NCI-H146 treated with DMSO at 0.1 percent for 48 hours (cell line): ENCODE measurements around the gene SYTL3.
A peak's percentile ranks its signal among the peaks of the same experiment; 100 is the strongest.
"Not testable (repeated sequence)": the region's sequence is repeated elsewhere in the genome, so short reads cannot be mapped to it uniquely, and the experiment has no call there.

Experiments
- DNase-seq: peaks from one replicate; lab custom pipeline; 2025; ENCODE audit not compliant: unreplicated experiment; lab: John Stamatoyannopoulos, UW

SYTL3 gene, protein sequence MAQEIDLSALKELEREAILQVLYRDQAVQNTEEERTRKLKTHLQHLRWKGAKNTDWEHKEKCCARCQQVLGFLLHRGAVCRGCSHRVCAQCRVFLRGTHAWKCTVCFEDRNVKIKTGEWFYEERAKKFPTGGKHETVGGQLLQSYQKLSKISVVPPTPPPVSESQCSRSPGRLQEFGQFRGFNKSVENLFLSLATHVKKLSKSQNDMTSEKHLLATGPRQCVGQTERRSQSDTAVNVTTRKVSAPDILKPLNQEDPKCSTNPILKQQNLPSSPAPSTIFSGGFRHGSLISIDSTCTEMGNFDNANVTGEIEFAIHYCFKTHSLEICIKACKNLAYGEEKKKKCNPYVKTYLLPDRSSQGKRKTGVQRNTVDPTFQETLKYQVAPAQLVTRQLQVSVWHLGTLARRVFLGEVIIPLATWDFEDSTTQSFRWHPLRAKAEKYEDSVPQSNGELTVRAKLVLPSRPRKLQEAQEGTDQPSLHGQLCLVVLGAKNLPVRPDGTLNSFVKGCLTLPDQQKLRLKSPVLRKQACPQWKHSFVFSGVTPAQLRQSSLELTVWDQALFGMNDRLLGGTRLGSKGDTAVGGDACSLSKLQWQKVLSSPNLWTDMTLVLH

DNA sequence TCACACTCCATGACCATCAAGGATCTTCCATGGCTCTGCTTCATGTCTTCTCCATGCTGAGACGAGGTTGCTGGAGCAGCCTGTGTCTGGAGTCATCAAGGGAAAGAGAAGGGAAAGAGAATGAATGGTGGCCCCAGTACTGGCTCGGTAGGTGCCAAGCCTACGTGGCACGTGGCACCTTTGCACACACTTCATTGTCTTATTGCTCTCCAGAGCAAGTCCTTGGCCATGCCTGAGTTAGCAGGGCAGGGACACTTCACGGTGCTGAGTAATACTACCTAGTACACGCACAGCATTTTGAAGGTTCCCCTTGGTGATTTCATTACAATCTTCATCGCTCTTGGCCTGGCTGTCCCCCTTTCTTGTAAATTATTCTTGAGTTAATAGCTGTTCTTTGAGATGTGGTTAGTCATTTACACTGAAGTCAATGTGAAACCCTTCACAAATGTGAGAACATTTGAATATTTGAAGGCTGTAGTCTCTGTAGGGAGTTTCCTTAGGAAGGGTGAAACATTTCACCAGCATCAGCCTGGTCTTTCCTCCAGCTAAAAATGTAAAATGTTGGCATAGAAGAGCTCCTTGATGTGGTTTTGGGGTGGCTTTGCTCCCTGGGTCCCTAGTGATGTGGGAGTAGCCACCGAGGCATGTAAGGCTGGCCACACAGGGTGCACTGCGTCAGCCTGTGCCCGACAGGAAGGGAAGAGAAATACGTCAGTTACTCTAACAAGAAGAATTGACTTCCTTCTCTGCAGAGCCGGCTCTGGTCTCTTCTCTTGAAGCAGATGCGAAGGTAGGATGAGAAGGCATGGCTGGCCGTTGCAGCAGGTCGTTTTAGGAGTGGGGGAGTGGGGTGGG, at the start of gene SYTL3:
Gene SYTL3, plus strand, starts transcription at position 766 of the 855 bp plus-strand sequence. CDS start 13,215 bp downstream, outside the sequence.
- DNase-seq: no peak

DNA sequence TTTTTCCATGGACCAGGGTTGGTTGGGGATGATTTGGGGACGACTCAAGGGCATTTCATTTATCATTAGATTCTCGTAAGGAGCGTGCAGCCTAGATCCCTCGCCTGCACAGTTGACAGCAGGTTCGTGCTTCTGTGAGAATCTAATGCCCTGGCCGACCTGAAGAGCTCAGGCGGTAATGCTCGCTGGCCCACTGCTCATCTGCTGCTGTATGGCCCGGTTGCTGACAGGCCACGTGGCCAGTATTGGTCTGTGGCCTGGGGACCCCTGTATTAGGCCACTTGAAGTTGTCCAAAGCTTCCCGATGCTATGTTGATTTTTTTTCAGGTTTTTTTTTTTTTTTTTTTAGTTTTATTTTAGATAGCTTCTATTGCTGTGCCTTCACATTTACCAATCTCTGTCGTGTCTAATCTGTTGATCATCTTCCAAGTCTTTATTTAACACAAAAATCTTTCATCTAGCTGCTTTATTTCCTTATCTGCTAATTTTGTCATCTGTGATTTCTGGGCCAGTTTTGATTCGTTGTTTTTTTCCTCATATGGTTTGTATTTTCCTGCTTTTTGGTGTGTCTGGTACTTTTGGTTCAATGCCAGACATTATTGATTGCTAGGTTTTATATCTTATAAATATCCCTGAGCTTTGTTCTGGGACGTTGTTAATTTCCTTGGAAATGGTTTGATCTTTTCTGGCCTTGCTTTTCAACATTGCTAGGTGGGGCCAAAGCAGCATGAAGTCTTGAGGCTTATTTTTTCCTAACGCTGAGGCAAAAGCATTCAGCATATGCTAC, 46.4 kb upstream of the SYTL3 start:
- DNase-seq: no peak

DNA sequence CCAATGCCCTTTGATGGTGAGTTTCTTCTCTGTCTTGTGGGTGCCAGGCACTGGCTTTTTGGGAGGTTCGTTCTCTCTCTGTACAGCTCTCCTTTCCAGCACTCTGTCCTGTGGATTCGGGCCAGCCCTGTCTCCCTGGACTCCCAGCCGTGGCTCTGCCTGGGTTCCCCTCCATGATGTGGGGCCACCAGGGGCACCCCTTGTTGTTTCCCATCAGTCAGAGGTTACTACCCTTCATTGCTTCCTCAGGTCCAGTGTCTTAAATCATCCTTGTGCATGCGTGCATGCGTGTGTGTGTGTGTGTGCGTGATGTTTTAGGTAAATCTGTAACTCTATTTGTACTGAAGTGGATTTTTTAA, 45.8 kb upstream of the SYTL3 start:
- DNase-seq: no peak

DNA sequence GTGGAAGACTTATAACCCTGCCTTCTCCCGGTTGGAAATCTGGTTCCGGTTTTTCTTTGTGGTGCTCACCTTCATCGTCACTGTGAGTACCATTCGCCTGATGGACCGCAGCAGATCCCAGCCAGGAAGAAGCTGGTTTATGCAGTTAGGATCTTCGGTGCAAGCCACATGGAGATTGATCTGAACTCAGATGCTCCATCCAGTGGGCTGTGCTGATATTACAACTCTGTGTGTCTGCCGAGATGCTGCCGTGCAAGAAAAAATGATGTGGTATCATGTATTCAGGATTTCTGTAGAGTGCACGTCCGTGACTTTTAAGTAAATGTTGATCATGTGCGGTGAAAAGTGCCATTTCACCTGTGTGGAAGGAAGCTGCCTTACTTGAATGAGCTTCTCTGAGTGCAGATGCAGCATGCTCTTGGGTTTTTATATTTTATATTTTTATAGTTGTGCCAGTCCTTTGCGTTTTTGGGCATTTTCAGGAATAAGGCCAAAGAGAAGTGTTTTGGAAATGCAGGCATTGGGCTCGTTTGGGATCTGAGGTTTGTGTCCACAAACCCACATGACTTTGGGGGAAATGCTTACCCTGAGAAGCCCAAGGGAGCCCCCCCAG, 44.5 kb upstream of the SYTL3 start:
- DNase-seq: peak; percentile 59

DNA sequence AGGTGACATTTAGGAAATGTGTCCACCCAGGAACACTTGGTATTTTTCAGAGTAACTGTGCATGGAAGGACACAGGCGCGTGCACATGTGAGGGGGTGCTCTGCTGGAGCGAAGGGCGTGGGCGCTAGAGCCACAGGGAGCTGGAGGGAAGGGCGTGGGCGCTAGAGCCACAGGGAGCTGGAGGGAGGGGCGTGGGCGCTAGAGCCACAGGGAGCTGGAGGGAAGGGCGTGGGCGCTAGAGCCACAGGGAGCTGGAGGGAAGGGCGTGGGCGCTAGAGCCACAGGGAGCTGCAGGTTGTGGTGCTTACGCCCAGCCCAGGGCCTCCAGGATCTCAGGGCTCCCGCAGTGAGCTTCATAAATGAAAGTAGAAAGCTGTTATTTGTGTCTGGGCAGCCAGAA, 43.8 kb upstream of the SYTL3 start:
- not testable (repeated sequence) for DNase-seq

DNA sequence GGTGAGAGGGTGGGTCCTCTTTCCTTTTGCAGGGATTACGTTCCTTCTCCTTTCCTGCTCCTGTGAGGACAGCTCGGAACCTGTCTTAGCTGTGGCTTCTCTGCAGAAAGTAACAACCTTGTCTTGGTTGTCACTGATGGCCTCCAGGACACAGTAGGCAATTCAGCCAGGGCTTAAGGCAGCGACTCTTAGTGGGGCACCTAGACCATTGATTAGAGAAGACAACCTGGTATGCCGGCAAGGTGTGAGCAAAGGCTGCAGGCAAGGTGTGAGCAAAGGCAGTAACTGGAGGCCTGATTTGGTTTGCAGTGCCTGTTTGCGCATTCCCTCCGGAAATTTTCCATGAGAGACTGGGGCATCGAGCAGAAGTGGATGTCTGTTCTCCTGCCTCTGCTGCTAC, 42.9 kb upstream of the SYTL3 start:
- no peak for DNase-seq

DNA sequence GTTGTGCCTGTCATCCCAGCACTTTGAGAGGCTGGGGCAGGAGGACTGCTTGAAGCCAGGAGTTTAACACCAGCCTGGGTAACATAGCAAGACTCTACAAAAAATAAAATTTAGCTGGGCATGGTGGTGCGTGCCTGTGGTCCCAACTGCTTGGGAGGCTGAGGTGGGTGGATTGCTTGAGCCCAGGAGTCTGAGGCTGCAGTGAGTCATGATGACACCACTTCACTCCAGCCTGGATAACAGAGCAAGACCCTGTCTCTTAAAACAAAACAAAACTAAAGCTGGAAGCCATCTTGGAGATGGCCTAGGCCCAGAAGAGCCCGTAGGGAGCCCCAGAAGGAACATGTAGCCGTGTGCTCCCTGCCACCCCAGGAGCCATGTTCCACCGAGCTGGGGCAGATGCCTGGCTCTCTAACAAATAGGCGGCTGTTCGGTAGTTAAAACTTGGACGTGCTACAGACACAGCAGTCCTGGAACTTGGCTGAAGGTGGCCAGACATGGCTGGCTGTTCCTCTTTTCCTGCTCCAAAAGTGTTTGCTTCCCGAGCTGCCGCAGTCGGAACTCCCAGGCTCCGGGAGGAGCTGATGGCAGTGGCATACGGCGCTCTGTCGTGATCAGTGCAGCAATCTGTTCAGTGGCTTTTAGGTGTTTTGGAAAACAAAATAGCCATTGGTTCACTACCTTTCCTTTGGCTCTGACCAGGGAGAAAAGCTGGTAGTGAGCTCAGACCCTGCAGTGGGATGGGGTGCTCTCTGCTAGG, 42.3 kb upstream of the SYTL3 start:
- no peak for DNase-seq

DNA sequence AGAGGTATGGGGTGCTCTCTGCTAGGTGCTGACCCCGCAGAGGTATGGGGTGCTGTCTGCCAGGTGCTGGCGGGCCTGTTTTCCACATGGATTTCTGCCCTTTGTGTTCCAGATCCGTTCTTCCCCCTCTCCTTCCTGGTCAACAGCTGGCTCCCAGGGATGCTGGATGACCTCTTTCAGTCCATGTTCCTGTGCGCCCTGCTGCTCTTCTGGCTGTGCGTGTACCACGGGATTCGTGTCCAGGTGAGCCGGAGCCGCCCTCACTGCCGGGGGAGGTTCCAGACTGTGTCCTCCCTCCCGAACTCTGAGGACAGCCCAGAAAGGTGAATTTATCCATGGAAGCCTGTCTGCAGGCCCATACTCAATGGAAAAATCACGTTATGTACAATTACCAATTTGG, 41.6 kb upstream of the SYTL3 start:
- DNase-seq: no peak

DNA sequence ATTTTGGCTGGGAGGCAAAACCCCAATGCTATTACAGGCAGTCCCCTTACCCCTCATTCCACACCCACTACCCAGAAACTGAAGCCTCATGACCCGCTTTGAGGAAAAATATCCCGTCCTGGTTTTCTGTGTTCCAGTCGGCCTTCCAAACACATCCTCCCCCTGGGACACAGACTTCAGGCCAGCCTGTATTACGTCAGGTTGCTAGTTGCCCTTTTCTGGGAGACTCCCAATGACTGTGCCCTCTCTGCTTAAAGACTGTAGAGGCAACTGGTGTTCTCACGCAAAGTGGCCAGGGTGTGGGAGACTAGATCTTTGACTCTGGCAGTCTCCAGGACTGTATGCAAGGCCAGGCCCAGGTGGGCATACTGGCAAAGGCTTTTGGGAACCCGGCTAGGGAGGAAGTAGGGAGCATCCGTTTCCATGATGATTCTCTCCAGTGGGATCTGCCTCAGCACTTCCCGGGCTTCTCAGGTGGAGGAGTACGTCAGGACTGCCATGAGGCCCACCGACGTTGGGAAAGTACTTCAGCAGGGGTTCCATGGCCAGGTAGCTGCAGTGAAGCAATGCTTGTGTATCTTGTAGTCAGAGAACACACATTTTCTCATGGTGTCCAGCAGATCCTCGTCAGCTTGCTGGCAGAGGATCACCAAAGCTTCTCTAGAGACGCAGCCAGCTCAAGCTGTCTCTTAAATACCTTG, 40.2 kb upstream of the SYTL3 start:
- no peak for DNase-seq

DNA sequence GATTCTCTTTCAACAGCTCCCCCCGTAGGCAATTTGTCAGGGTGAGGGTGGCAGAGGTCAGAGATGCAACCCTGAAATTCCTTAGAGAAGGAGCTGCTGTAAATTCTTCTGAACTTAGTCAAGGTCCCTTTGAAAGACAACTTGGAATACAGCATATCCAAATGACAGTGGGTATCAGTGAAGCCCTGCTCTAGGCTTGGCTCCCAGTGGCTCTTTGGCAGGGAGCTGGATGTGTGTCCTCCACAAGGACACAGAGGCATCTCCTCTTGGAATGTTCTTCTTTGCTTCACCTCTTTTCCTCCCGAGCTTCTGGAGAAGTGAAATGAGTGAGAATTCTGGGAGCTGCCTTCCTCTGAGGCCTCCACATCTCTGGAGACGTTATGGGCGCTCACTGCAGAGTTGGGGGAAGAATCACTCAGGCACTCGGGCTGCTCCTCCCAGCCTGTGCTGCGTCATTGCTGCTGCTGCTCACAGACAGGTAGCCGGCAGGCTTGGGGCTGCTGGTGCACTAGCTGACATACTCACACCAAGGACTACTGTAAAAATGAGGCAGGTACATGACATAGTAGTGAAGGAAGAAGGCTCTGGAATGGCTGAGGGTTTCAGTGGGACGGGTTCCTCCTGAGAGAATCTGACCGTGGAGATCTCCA, 39.4 kb upstream of the SYTL3 start:
- DNase-seq: no peak

DNA sequence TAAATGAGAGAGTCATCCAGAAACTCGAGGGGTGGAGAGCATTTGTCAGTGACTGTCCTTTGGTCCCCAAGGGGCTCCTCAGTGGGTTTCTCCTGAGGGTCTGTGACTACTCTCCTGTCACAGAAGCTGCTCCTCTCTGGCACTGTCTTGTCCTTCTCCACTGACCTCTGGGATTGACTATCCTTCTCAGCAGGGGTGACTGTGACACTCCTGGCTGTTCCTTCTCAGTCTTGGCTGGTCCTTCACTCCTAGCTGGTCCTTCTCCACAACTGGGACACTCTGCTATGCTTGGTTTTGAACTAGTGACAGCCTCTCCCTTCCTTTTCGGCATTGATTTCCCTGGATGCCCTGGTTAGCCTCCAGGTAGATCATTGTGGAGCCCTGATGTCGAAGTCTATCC, 38.8 kb upstream of the SYTL3 start:
- no peak for DNase-seq

DNA sequence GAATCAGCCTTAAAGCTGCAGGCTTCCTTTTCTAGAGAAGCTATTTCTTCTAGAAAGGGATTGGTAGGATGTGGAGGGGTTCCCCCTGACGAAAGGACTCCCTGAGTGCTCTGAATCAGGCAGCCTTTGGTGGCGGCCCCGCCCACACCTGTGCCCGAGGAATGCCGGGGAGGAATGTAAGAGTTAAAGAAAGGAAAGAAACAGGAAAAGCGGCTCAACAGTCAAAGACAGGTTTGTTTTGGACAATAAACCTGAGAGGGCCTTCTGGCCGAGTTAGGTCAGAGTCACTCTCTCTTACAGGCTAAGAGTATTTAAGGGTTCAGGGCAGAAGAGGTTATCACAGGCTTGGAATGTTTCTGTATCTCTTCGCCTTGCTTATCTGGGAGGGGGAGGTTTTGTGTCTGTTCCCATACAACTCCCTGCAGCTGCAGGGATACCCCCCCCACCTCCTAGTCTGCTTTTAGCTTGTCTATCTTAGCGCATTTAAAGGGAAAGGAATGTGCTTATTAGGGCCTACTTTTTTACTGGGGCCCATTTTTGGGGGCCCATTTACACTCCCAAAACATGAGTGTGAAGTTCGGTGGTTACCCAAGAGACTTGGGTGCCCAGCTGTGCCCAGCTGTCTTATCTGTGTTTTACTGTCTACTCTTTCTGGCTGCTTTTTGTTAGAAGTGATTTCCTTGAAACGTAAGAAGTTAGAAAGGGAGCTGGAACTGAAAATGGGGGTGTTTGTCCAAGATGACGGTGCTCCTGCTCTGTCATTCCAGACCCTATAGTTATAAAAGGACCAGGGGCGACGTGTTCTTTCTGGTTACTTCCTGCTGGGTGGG, 38.1 kb upstream of the SYTL3 start:
- no peak for DNase-seq

DNA sequence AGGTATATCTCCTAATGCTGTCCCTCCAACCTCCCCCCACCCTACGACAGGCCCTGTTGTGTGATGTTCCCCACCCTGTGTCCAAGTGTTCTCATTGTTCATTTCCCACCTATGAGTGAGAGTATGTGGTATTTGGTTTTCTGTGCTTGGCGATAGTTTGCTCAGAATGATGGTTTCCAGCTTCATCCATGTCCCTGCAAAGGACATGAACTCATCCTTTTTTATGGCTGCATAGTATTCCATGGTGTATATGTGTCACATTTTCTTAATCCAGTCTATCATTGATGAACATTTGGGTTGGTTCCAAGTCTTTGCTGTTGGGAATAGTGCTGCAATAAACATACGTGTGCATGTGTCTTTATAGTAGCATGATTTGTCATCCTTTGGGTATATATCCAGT, 35.2 kb upstream of the SYTL3 start:
- DNase-seq: not testable (repeated sequence)

DNA sequence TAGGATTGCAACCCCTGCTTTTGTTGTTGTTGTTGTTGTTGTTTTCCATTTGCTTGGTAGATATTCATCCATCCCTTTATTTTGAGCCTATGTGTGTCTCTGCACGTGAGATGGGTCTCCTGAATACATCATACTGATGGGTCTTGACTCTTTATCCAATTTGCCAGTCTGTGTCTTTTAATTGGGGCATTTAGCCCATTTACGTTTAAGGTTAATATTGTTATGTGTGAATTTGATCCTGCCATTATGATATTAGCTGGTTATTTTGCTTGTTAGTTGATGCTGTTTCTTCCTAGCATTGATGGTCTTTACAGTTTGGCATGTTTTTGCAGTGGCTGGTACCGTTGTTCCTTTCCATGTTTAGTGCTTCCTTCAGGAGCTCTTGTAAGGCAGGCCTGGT, 31.6 kb upstream of the SYTL3 start:
- DNase-seq: not testable (repeated sequence)

DNA sequence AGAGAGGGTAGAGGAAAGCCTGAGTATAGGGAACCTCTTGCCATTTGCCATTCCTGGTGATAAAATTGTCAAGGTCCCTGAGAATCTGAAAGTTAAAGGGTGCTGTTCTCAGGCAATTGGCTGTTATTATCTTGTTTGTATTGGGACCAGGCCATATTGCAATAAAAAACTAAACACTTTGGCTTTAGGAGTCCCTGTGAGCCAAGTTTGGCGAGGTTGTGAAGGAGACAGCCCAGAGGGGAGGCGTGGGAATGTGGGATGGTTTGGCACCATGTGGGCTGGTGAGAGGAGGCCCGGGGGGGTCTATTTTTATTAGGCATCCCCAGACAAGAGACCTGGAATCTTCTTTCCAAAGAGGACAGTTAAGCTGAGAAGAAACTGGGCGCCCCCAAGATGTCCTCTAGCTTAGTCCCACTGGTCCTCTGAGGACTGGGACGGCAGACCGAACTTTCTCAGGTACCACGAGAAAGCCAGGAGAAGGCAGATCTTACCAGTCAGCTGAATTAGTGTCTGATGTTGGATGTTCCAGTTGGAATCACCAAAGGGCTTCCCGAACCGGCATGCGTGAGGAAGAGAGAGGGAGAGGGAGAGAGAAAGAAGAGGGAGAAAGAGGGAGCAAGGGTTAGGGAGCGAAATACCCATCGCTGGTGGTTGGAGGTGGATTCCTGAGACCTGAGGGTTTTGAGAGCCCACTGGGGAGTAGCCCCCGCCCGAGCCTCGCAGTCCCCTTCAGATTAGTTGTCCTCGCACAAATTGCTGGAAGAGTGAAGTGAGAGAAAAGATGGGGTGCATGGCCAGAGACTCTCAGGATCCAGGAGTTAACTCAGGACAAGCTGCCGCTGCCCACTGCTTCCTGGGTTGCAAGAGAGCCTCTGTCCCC, 29.7 kb upstream of the SYTL3 start:
- DNase-seq: no peak

DNA sequence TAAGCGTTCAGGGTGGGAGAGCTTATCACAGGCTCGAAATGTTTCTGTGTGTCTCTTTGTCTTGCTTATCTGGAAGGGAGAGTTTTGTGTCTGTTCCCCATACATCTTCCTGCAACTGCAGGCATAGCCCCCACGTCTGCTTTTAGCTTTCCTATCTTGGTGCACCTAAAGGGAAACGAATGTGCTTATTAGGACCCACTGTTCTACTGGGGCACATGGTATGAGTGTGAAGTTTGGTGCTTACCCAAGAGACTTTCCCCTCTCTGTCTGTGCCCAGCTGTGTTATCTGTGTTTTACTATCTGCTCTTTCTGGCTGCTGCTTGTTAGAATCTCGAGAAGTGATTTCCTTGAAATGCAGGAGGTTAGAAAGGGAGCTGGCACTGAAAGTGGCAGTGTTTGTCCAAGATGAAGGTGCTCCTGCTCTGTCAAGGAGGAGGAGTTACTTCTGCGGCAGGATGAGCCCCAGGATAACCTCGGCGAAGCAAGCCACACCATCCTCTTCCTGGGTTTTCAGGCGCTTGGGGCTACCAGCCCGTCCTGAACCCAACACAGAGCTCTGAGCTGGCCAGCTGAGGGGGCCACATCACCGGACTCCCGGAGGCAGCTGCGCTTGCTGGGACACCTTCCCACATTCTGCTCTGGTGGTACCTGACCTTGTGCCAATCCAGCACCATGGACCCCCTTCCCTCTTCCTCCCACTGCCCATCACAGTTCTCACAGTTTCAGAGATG, 28.7 kb upstream of the SYTL3 start:
- DNase-seq: no peak
